ENCODE results near the gene TBX5. TPM values are rescaled to one million over a fixed set of nuclear protein-coding genes. Genes with fewer than 3 reads are reported as not detected.

TBX5 gene
- total RNA-seq, 2 experiments from 2014 or later, result not detected

GRCh38 chr12:114311974-114312373, 94.0 kb downstream of the TBX5 start:
- DNase-seq, result no peak
- Mint-ChIP-seq H3K36me3 (ENCODE audit: low read depth) (no peaks in the 10 kb centered on the region), H3K4me1 (no peaks in the 10 kb centered on the region), H3K27me3 (no peaks in the 10 kb centered on the region), H3K4me3 (no peak overlapping the region), H3K9me3 (no peaks in the 10 kb centered on the region), H3K27ac (no peak overlapping the region)
- ChIA-PET POLR2A (no interaction called here), CTCF (no interaction called here)

- Mint-ChIP-seq H3K27me3 (no peaks in the 10 kb centered on the region), H3K36me3 (ENCODE audit: low read depth) (no peaks in the 10 kb centered on the region), H3K4me1 (no peaks in the 10 kb centered on the region), H3K9me3 (no peaks in the 10 kb centered on the region), H3K4me3 (no peak overlapping the region), H3K27ac (no peak overlapping the region)
- CTCF ChIA-PET, result no interaction called here
- DNase-seq, result no peak
- POLR2A ChIA-PET, result no interaction called here
These were observed 99.3 kb downstream of the TBX5 start for GRCh38 chr12:114306646-114307045.

GRCh38 chr12:114305446-114305845, 100.5 kb downstream of the TBX5 start:
- Mint-ChIP-seq H3K4me1 (no peaks in the 10 kb centered on the region), H3K27me3 (no peaks in the 10 kb centered on the region), H3K27ac (no peak overlapping the region), H3K4me3 (no peak overlapping the region), H3K36me3 (ENCODE audit: low read depth) (no peaks in the 10 kb centered on the region), H3K9me3 (no peaks in the 10 kb centered on the region)
- no peak for DNase-seq
- CTCF ChIA-PET, result no interaction called here
- POLR2A ChIA-PET, result no interaction called here

Measured in activated CD4-positive, alpha-beta T cell treated with anti-CD3 and anti-CD28 coated beads, Interleukin-2, amount 10 ng/mL, durations not matched to agents 7 days and 5 days (primary cell).